Skeletal muscle satellite cell (primary cell): ENCODE results near the gene RHBDD1. TPM values are rescaled to one million over a fixed set of nuclear protein-coding genes. Genes with fewer than 3 reads are reported as not detected.
A peak's percentile ranks its signal among the peaks of the same experiment; 100 is the strongest.

Experiments
- H3K27me3 ChIP-seq: 2 replicates; pipeline ENCODE4 v1.7.0; 2013; ENCODE audit warnings: low read length; ENCODE audit not compliant: control insufficient read depth, insufficient read depth
- H3K36me3 ChIP-seq: 2 replicates; pipeline ENCODE4 v1.7.0; 2013; ENCODE audit warnings: mild to moderate bottlenecking, control low read depth, low read length; ENCODE audit not compliant: insufficient read depth
- H3K4me1 ChIP-seq: 2 replicates; pipeline ENCODE4 v1.7.0; 2013; ENCODE audit warnings: low read length; ENCODE audit not compliant: control insufficient read depth, insufficient read depth
- H3K4me2 ChIP-seq: 2 replicates; pipeline ENCODE4 v1.7.0; 2013; ENCODE audit warnings: mild to moderate bottlenecking, low read length
- H3K4me3 ChIP-seq: 2 replicates; pipeline ENCODE4 v1.7.0; 2013; ENCODE audit warnings: low read length
- H3K9ac ChIP-seq: 2 replicates; pipeline ENCODE4 v1.7.0; 2013; ENCODE audit warnings: mild to moderate bottlenecking, low read depth, low read length, moderate library complexity
- H3K9me3 ChIP-seq: replicated peaks from 2 replicates; pipeline ENCODE4 v1.7.0; 2013; ENCODE audit warnings: mild to moderate bottlenecking, control low read depth, low read length
- total RNA-seq: library from RNA; depleted of rRNA; stranded (reverse); fragments of >200 nt; gene quantifications from 2 replicates; pipeline ENCODE4 v1.2.3, GENCODE V29; 2012; rRNA removed

RHBDD1 gene, protein sequence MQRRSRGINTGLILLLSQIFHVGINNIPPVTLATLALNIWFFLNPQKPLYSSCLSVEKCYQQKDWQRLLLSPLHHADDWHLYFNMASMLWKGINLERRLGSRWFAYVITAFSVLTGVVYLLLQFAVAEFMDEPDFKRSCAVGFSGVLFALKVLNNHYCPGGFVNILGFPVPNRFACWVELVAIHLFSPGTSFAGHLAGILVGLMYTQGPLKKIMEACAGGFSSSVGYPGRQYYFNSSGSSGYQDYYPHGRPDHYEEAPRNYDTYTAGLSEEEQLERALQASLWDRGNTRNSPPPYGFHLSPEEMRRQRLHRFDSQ
- 18.3 and 19.2 TPM in 2 replicates for total RNA-seq

DNA sequence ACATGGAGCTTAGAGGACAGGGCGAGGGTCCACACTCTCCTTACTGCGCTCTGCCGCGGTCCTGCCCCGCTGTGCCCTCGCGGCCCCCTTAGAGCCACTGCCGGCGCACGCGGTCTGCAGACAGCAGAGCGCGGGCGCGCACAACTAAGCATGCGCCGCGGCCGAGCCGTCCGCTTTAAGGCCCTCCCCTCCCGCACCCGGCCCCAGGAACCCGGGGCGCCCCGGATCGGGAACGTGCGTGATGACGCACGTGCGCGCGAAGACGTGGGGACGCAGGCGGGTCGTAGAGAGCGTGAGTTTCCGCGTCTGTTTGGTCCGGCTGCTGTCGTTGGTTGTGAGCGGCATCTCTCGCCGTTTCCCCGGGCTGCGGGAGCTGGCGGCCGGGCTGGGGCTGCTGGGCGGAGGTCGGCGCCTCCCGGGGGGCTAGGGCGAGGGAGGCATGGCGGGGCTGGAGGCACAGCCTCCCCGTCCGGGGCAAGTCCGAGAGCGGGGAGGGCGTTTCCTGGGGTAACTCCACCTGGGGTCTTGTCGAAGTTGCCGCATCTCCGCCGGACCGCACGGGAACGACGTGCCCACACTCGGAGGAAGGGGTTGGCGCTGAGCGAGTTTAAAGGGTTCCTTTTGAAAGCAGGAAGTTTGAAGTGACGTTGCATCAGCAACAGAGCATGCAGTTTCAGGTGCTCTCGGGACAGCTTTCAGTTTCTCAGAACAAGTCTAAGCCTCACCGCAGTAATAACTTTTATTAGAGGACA is at the start of gene RHBDD1:
RHBDD1 (plus strand) TSS at position 259 of the 752 bp plus-strand sequence. CDS start 28,640 bp downstream, outside the sequence.
- Histone ChIP-seq H3K9ac (peak within 1 kb of the TSS; percentile 90), H3K27me3 (no peaks in the 10 kb centered on the region), H3K4me3 (peak within 1 kb of the TSS; percentile 82), H3K9me3 (no peaks in the 10 kb centered on the region), H3K36me3 (no peaks in the 10 kb centered on the region), H3K4me2 (peak within 1 kb of the TSS; percentile 82), H3K4me1 (peaks cover 21% of the 10 kb centered on the region)

DNA sequence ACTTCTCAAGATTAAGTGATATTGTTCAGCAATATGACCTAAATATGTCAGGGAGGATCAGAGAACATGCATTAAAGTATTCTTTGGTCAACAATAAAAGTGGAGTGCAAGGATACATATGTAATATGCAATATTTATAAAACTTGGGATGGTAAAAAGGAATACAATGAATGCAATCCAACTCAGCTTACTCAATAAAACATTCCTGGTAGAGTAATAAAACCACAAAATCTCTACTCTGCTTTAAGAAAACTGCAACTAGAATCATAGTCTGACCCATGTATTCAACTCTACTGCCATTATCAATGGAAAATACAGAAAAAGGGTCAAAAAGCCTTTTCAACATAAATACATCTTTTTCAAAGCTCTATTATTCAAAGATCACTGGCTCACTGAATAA is 47.8 kb upstream of the RHBDD1 start:
- no peaks in the 10 kb centered on the region for H3K27me3 ChIP-seq
- peak overlapping the region; percentile 39 for H3K4me2 ChIP-seq
- peaks cover 50% of the 10 kb centered on the region for H3K4me1 ChIP-seq
- H3K36me3 ChIP-seq: peaks cover 28% of the 10 kb centered on the region
- peak overlapping the region; percentile 26 for H3K9ac ChIP-seq
- no peak overlapping the region for H3K4me3 ChIP-seq
- H3K9me3 ChIP-seq: no peaks in the 10 kb centered on the region

DNA sequence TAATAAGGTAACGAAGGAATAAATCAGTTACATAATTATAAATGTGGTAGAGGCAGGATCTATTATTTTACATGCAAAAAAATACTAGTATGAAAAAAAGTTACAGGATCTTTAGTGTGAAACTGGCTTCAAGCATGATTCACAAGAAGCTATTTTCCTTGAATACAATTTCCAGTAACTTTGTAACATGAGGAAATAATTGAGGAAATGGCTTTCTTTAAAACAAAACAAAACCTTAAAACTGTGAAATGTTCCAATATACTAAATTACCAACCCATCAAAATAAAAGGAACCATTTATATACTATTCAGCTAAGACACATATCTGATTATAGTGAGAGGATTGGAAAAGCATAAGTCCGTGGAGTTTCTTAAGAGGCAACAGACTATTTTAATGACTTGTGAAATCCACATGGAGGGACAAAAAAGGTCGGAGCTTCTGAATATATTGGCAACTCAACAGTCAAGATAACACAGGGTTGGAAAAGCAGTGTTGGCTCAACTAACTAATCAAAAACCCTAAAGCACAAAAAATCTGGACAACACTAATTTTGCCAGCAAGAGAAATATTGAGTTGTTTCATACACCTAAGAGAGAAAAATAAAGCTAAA is 46.9 kb upstream of the RHBDD1 start:
- Histone ChIP-seq H3K9ac (peak overlapping the region; percentile 26), H3K4me2 (peak overlapping the region; percentile 42)

DNA sequence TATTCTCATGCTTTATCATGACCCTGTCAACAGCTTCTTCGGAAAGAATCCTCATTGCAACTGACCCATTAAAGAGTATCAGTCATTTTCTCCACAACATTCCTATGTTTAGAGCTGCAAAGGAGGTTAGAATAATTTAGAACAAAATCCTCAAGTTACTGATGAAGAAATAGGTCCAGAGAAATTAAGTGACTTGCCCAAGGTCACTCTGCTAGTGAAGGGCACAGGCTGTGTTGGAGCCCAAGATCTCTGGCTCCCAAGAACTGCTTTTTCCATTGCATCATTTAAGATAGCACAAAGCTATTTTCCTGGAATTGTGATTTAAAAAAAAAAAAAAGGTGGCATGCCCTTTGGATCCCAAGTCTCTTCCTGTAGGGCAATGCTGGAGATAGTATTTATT is 45.8 kb upstream of the RHBDD1 start:
- H3K9me3 ChIP-seq: no peaks in the 10 kb centered on the region
- no peaks in the 10 kb centered on the region for H3K27me3 ChIP-seq
- peak overlapping the region; percentile 42 for H3K4me2 ChIP-seq
- peaks cover 37% of the 10 kb centered on the region for H3K36me3 ChIP-seq
- H3K4me3 ChIP-seq: no peak overlapping the region
- H3K9ac ChIP-seq: peak overlapping the region; percentile 86
- H3K4me1 ChIP-seq: peaks cover 46% of the 10 kb centered on the region

More for the DNA sequence above, 46.9 kb upstream of the RHBDD1 start:
- no peaks in the 10 kb centered on the region for H3K27me3 ChIP-seq
- peaks cover 46% of the 10 kb centered on the region for H3K4me1 ChIP-seq
- H3K36me3 ChIP-seq: peaks cover 33% of the 10 kb centered on the region
- H3K4me3 ChIP-seq: no peak overlapping the region
- H3K9me3 ChIP-seq: no peaks in the 10 kb centered on the region

DNA sequence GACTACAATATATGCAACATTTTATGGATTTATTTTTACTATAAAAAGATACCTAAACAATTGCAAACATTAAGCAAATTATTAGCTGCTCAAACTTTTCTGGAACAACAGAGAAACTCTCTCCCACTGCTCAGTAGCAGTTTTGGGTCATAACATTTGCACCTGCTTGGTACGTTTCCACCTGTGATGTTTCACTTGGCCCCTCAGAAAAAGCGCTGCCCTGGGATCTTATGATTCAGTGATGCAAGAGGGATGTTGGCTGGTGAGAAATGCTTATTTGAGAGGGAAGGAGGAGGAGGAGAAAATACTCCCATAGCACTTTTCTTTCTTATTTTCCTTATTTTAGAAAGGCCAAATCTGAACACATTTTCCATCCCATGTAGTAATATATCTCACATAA is 45.4 kb upstream of the RHBDD1 start:
- peak overlapping the region; percentile 73 for H3K4me3 ChIP-seq
- peak overlapping the region; percentile 98 for H3K4me2 ChIP-seq
- H3K4me1 ChIP-seq: peaks cover 50% of the 10 kb centered on the region
- no peaks in the 10 kb centered on the region for H3K27me3 ChIP-seq
- peak overlapping the region; percentile 86 for H3K9ac ChIP-seq
- H3K36me3 ChIP-seq: peaks cover 40% of the 10 kb centered on the region
- no peaks in the 10 kb centered on the region for H3K9me3 ChIP-seq

DNA sequence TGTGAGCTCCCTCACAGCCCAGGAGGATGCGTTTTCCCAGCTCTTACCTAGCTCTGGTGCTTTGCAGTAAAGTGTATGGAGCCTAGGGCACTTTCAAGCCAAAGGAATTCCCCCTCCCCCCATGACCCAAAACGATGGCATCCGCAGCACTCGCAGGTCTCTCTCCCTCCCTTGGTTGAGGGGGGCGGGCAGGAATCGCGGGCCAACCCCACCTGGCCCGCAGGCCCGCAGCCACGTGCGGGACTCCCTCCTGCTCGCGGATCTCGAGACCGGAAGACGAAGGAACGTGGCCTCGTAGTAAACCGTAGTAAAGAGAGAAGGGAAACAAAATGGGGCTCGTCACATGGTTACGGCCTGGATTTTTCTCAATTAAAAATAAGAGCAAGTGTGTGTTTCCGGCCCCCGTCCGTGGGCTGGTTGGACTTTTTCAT is 44.8 kb upstream of the RHBDD1 start:
- Histone ChIP-seq H3K4me3 (peak overlapping the region; percentile 73), H3K4me2 (peak overlapping the region; percentile 98), H3K4me1 (peaks cover 56% of the 10 kb centered on the region), H3K36me3 (peaks cover 45% of the 10 kb centered on the region), H3K9me3 (no peaks in the 10 kb centered on the region), H3K27me3 (no peaks in the 10 kb centered on the region), H3K9ac (peak overlapping the region; percentile 86)

DNA sequence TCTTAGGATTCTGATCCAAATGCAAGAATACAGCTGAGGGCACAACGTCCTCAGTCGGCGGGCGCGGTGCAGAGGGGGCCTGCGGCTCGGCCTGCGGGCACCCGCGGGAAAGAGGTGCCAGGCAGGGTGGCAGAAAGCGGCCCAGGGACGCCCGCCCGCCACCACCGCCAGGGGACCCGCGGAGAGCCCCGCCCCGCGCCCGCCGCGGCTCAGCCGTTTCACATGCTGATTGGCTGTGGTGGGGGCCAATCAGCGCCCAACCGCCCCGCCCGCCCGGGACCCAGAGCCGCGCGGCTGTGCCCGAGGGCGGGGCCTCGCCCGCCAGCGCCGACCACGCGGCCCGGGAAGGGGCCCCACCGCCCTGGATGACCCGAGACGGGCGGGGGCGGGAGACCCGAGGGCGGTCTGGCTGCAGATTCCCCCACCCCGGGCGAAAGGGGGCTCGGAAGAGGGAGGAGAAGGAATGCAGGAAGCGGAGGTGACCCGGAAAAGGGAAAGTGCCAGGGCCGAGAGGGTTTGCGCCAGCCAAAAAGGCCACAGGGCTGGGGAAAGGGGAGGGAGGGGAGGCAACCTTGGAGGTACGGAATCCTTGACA is 44.3 kb upstream of the RHBDD1 start:
- Histone ChIP-seq H3K36me3 (peaks cover 46% of the 10 kb centered on the region), H3K4me1 (peaks cover 61% of the 10 kb centered on the region), H3K27me3 (no peaks in the 10 kb centered on the region), H3K4me2 (peak overlapping the region; percentile 98), H3K9ac (peak overlapping the region; percentile 86), H3K4me3 (peak overlapping the region; percentile 73), H3K9me3 (no peaks in the 10 kb centered on the region)

DNA sequence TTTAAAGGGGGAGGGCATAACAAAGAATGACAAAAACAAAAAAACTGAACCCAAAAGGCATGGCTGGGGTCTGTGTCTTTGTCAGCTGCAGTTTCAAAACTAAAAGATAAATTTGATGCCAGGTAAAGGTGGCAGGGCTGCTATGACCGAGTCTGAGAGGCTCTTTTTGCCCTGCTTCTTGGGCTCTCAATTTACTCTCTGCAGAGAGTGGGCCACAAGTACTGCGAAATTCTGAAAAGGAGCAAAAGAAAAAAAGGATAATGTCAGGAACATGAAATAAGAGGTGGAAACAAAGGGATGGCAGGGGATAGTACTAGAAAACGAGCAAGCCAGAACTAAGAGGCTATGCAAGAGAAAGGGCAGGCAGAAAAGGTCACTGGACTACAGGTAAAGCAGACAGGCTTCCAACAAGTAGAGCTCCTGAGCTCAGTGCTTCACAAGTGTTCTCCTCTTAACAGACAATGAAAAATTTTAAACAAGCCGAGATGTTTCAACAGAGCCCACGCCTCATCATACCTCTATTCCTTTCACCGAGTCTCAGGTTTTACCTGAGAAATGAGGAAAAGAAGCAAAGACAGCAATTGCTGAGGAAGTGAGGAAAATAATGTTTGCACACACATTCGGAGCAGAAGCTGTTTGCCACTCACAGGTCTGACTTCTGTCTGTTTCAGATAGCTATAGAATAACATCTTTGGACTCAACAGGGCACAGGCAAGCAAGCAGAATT is 43.5 kb upstream of the RHBDD1 start:
- peaks cover 48% of the 10 kb centered on the region for H3K36me3 ChIP-seq
- no peaks in the 10 kb centered on the region for H3K9me3 ChIP-seq
- H3K27me3 ChIP-seq: no peaks in the 10 kb centered on the region
- H3K4me2 ChIP-seq: peak overlapping the region; percentile 98
- H3K4me3 ChIP-seq: peak overlapping the region; percentile 73
- H3K4me1 ChIP-seq: peaks cover 62% of the 10 kb centered on the region
- H3K9ac ChIP-seq: peak overlapping the region; percentile 86

DNA sequence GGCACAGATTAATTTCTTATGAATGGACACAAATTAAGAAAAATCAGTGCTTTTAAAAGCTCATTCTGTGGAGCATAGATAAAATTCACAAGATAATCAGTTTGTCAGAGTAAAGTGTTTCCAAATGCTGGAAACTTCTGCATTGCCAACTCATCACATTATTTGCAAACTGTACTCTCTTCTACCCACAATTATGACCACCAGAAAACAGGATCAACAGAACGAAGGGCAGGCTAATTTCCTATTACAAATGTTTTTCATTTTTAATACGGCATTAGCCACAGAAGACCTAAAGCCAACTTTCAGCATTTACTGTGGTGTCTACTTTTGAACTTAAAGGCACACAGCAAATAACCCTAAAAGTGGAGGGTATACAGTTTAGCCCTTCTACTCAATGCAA is 42.2 kb upstream of the RHBDD1 start:
- Histone ChIP-seq H3K27me3 (no peaks in the 10 kb centered on the region), H3K9me3 (no peaks in the 10 kb centered on the region), H3K4me3 (peak overlapping the region; percentile 73), H3K4me1 (peaks cover 58% of the 10 kb centered on the region), H3K4me2 (peak overlapping the region; percentile 98), H3K9ac (peak overlapping the region; percentile 86), H3K36me3 (peaks cover 56% of the 10 kb centered on the region)

DNA sequence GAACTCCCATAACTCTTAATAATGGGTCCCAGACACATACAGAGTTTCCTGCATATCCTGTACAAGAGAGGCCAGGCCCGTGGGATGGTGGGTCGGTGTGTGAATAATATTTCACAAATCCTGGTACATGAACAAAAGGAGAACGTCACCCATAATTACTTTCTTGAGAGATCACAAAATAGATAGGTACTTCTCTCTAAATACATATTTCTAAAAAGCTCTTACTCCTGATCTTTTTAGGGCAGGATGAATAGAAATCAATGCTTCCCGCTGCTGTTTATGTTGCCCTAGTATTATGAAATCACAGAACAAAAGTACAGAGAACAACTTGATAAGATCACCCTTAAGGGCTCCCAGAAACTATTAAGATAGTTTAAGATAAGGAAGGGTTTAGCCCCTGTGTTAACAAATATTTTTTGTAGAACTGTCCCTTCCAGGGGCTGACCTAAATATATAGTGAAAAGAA is 41.6 kb upstream of the RHBDD1 start:
- Histone ChIP-seq H3K4me2 (peak overlapping the region; percentile 98), H3K4me1 (peaks cover 52% of the 10 kb centered on the region), H3K36me3 (peaks cover 56% of the 10 kb centered on the region), H3K9ac (peak overlapping the region; percentile 86), H3K27me3 (no peaks in the 10 kb centered on the region), H3K9me3 (no peaks in the 10 kb centered on the region), H3K4me3 (peak overlapping the region; percentile 73)
